GM19372 (cell line): Measurements from ENCODE around the gene MPHOSPH6.
"Not testable (repeated sequence)": the region's sequence is repeated elsewhere in the genome, so short reads cannot be mapped to it uniquely, and the experiment has no call there.

Experiments used
- ATAC-seq: cut with Tn5 transposase; IDR thresholded peaks from one replicate; pipeline ENCODE4 v1.9.1; 2021; ENCODE audit warnings: mild to moderate bottlenecking, low read depth, moderate library complexity; ENCODE audit not compliant: unreplicated experiment

Gene MPHOSPH6

DNA sequence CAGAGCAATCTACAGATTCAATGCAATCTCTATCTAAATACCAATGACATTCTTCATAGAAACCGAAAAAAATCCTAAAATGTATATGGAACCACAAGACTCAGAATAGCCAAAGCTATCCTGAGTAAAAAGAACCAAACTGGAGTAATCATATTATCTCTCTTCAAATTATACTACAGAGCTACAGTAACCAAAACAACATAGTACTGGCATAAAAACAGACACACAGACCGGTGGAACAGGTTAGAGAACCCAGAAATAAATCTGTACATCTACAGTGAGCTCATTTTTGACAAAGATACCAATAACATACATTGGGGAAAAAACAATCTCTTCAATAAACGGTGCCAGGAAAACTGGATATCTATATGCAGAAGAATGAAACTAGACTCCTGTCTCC is 45.4 kb downstream of the MPHOSPH6 start:
- ATAC-seq = no peak

DNA sequence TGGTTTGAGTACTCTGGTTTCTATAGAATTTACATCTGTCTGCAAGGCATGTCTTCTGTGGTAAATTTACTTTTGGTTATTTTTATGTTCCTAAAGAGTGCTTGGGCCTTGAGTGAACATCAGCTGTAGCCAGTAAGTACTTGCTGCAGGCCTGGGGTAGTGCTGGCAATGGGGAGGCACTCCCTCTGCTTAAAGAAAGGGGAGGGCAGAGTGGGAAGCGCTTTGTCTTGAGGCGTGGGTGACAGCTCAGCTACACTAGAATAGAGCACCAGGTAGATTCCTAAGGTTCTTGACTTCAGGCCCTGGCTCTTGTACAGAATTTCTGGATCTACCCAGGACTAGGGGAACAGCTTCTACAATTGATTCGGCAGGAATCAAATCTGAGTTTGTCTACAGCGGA is 50.6 kb downstream of the MPHOSPH6 start:
- no peak for ATAC-seq

DNA sequence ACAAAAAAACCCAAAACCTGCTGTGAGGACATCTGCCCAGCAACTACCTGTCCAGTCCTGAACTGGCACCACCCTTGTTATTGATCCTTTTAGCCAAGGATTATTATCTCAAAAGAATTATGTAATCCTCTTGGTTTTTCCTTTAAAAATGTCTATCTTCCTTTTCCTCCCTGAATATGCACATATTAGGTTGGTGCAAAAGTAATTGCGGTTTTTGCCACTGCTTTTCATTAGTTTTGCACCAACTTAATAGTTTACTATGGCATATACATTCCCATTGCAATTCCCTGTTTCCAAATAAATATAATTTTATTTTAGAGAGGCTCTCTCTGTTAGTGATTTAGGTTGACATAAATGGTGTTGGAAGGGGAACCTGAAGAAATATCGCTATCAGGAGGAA is 51.3 kb downstream of the MPHOSPH6 start:
- no peak for ATAC-seq

DNA sequence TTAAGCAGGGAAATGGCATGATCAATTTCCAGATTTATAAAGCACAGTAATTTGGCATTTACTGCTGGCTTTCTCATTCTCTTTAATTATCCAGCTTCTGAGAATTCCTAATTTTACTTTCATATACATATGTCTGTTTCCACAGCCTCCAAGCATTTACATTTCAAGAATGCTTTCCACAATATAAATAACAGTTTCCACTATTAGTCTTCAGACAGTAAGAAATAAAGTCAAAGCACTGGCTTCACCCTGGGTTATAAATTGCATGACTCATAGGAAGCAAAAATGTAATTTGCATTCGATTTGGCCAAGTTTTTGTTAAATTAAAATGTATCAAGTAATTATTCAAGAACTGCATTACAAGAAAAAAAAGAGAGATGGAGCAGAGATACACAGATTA is 53.5 kb downstream of the MPHOSPH6 start:
- ATAC-seq = no peak

DNA sequence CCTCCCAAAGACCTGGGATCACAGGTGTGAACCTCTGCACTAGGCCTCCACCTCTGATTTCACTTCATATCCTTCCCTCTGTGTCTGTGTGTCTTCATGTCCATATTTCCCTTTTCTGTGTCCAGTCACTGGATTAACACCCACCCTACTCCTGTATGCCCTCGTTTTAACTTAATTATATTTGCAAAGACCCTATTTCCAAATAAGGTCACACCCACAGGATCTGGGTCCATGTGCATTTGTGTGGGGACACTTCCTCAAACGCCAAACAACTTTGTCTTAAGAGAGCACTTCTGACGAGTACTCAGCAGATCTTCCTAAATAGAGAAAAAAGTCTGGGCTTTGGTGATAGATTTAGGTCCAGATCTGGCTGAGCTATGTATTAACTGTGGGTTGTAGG is 56.3 kb downstream of the MPHOSPH6 start:
- no peak for ATAC-seq

DNA sequence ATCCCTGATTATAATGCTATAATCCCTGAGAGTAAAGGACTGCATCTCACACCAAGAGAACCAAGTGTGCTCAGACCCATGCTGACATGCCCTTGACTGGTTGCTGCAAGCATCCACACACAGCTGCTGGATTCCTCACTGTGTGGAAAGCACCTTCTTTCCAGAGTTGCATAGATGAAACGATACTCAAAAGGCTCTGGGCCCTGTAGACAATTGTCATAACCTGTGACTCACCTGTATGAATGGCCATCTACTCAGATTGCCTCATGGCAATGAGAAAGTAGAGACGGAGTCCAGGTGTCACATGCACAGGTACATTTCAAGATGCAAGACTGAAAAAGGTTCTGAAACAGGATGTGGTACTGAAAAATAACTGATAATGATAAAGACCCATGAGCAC is 58.1 kb downstream of the MPHOSPH6 start:
- no peak for ATAC-seq

DNA sequence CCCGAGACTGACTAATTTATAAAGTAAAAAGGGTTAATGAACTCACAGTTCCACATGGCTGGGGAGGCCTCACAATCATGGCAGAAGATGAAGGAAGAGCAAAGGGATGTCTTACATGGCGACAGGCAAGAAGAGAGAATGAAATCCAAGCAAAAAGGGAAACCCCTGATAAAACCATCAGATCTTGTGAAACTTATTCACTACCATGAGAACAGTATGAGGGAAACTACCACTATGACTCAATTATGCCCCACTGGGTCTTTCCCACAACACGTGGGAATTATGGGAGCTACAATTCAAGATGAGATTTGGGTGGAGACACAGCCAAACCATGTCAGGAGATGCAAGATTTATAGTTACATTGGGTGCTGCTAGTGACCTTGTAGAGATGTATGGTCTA is 60.8 kb downstream of the MPHOSPH6 start:
- ATAC-seq = not testable (repeated sequence)

DNA sequence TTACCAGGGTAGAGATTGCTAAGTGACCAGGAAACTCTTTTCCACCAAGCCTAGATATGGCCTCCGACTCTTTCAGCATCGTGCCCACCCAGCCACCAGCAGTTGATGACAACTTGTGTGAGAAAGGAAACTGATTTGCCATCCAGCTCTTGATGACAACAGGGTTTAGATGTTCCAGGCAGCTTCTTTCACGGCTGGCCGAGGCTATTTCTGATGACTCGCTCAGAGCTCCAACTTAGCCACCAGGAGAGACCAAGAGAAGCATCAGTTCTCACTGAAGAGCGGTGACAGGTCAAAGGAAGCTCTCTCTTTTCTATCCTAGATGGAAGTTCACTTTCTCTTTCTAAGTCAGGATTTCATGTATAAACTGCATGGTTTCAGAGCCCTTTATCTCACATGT is 61.2 kb downstream of the MPHOSPH6 start:
- ATAC-seq = no peak

DNA sequence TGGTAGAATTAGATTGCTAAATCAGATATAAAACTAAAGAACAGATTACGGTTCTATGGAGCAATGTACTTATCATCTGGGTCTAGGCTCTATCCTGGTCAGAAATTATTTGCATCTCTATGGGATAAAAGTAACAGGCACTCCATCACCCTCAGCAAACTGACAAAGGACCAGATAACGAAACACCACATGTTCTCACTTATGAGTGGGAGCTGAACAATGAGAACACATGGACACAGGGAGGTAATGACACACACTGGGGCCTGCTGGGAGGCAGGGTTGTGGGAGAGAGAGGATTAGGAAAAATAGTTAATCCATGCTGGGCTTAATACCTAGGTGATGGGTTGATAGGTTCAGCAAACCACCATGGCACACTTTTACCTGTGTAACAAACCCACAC is 61.9 kb downstream of the MPHOSPH6 start:
- no peak for ATAC-seq

DNA sequence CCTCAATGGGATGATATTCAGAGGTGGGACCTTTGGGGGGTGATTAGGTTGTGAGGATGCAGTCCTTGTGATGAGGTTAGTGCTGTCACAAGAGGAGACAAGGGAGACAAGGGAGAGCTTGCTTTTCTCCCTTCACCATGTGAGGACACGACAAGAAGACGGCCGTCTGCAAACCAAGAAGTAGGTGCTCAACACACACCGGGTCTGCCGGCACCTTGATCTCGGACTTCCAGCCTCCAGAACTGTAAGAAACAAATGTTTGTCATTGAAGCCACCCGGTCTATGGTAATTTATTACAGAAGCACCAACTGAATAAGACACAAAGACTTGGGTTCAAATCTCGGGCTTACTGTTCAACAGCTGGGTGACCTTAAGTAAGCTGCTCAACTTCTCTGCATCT is 64.9 kb downstream of the MPHOSPH6 start:
- no peak for ATAC-seq
